ENCODE data around the gene LMTK3. TPM values are rescaled to one million over a fixed set of nuclear protein-coding genes. Genes with fewer than 3 reads are reported as not detected.

The LMTK3 gene
- total RNA-seq, 1 donor, result 0.43 TPM

- H3K4me3 ChIP-seq (ENCODE audit: low read depth, low read length), result no peak overlapping the region
- DNase-seq (ENCODE audit: low read depth), result no peak
These were observed 57.4 kb downstream of the LMTK3 start for GRCh38 chr19:48454150-48454730.

GRCh38 chr19:48452289-48453190 lies 59.1 kb downstream of the LMTK3 start:
- no peak for TF ChIP-seq CTCF (IDR thresholded peaks at IDR 0.05; ENCODE audit: insufficient read depth, low read depth, low read length)
- DNase-seq (ENCODE audit: low read depth), result no peak
- H3K4me3 ChIP-seq (ENCODE audit: low read depth, low read length), result no peak overlapping the region

More at GRCh38 chr19:48454150-48454730, 57.4 kb downstream of the LMTK3 start:
- no peak for TF ChIP-seq CTCF (IDR thresholded peaks at IDR 0.05; ENCODE audit: insufficient read depth, low read depth, low read length)

GRCh38 chr19:48451624-48452023 lies 60.0 kb downstream of the LMTK3 start:
- no peak for TF ChIP-seq CTCF (IDR thresholded peaks at IDR 0.05; ENCODE audit: insufficient read depth, low read depth, low read length)
- no peak for DNase-seq (ENCODE audit: low read depth)
- H3K4me3 ChIP-seq (ENCODE audit: low read depth, low read length), result no peak overlapping the region

- no peak overlapping the region for H3K4me3 ChIP-seq (ENCODE audit: low read depth, low read length)
- no peak for TF ChIP-seq CTCF (IDR thresholded peaks at IDR 0.05; ENCODE audit: insufficient read depth, low read depth, low read length)
- no peak for DNase-seq (ENCODE audit: low read depth)
These were observed 60.8 kb downstream of the LMTK3 start for GRCh38 chr19:48450863-48451262.

- DNase-seq (ENCODE audit: low read depth), result no peak
- no peak for TF ChIP-seq CTCF (IDR thresholded peaks at IDR 0.05; ENCODE audit: insufficient read depth, low read depth, low read length)
- H3K4me3 ChIP-seq (ENCODE audit: low read depth, low read length), result no peak overlapping the region
These were observed 61.2 kb downstream of the LMTK3 start for GRCh38 chr19:48450441-48450840.

- DNase-seq (ENCODE audit: low read depth), result no peak
- no peak for TF ChIP-seq CTCF (IDR thresholded peaks at IDR 0.05; ENCODE audit: insufficient read depth, low read depth, low read length)
- no peak overlapping the region for H3K4me3 ChIP-seq (ENCODE audit: low read depth, low read length)
These were observed 63.1 kb downstream of the LMTK3 start for GRCh38 chr19:48448563-48448962.
